Neural cell (in vitro differentiated cells): Measurements from ENCODE around the gene ALX4. TPM values are rescaled to one million over a fixed set of nuclear protein-coding genes. Genes with fewer than 3 reads are reported as not detected.

Experiments used
- H2AFZ ChIP-seq: fragments of 200-600, 300-800 bp; sonication (generic), shearing (Covaris generic); 2 replicates; pipeline ENCODE4 v1.6.0; 2014; ENCODE audit warnings: low read depth, mild to moderate bottlenecking, antibody characterized with exemption, low read length, moderate library complexity
- H3F3A ChIP-seq: fragments of 200-600 bp; shearing (Covaris generic); 2 replicates; pipeline ENCODE4 v1.6.1; 2016; ENCODE audit warnings: mild to moderate bottlenecking, moderate library complexity, mixed read lengths, antibody characterized with exemption, low read length; ENCODE audit not compliant: insufficient read depth, poor library complexity, severe bottlenecking
- H3K27ac ChIP-seq: fragments of 200-600, 300-800 bp; sonication (generic), shearing (Covaris generic); 2 replicates; pipeline ENCODE4 v1.5.1; 2014; ENCODE audit warnings: mild to moderate bottlenecking, low read length, moderate library complexity
- H3K27me3 ChIP-seq: fragments of 300-800, 200-600 bp; sonication (generic), shearing (Covaris generic); 2 replicates; pipeline ENCODE4 v1.6.0; 2014; ENCODE audit warnings: mild to moderate bottlenecking, low read depth, low read length, moderate library complexity; ENCODE audit not compliant: insufficient read depth
- H3K36me3 ChIP-seq: fragments of 300-800, 200-600 bp; sonication (generic), shearing (Covaris generic); 2 replicates; pipeline ENCODE4 v1.5.1; 2014; ENCODE audit warnings: mild to moderate bottlenecking, antibody characterized with exemption, low read length, moderate library complexity; ENCODE audit not compliant: insufficient read depth
- H3K4me2 ChIP-seq: fragments of 300-800, 200-600 bp; sonication (generic), shearing (Covaris generic); 2 replicates; pipeline ENCODE4 v1.6.0; 2014; ENCODE audit warnings: mild to moderate bottlenecking, low read length
- H3K4me3 ChIP-seq: fragments of 300-800, 200-600 bp; sonication (generic), shearing (Covaris generic); 2 replicates; pipeline ENCODE4 v1.5.1; 2014; ENCODE audit warnings: mild to moderate bottlenecking, low read length, moderate library complexity
- H3K79me2 ChIP-seq: fragments of 200-600 bp; shearing (Covaris generic); replicated peaks from 2 replicates; pipeline ENCODE4 v1.6.0; 2014; ENCODE audit warnings: mild to moderate bottlenecking, low read length, moderate library complexity; ENCODE audit not compliant: insufficient read depth
- H3K9ac ChIP-seq: fragments of 300-800, 200-600 bp; sonication (generic), shearing (Covaris generic); 2 replicates; pipeline ENCODE4 v1.6.1; 2016; ENCODE audit warnings: mild to moderate bottlenecking, low read length, mixed read lengths
- H3K9me2 ChIP-seq: fragments of 200-600 bp; shearing (Covaris generic); 2 replicates; pipeline ENCODE4 v1.6.1; 2016; ENCODE audit warnings: mild to moderate bottlenecking, low read length, mixed read lengths; ENCODE audit not compliant: insufficient read depth
- H3K9me3 ChIP-seq: fragments of 200-600, 300-800 bp; sonication (generic), shearing (Covaris generic); 2 replicates; pipeline ENCODE4 v1.6.1; 2016; ENCODE audit warnings: mild to moderate bottlenecking, mixed run types, low read length, moderate library complexity, mixed read lengths
- H4K20me1 ChIP-seq: fragments of 200-600 bp; shearing (Covaris generic); 2 replicates; pipeline ENCODE4 v1.6.1; 2016; ENCODE audit warnings: mild to moderate bottlenecking, mixed run types; ENCODE audit not compliant: insufficient read depth
- CTCF ChIP-seq: fragments of 450-650 bp; IDR thresholded peaks from 2 replicates; pipeline ENCODE4 v1.5.1; 2014; ENCODE audit warnings: antibody characterized with exemption, mild to moderate bottlenecking, moderate library complexity; ENCODE audit not compliant: poor library complexity, severe bottlenecking
- EP300 ChIP-seq: fragments of 450-650 bp; conservative IDR thresholded peaks from 2 replicates; pipeline ENCODE4 v1.6.1; 2014; ENCODE audit warnings: antibody characterized with exemption, mild to moderate bottlenecking, moderate library complexity; ENCODE audit not compliant: poor library complexity, severe bottlenecking
- EZH2 ChIP-seq: fragments of 200-600, 300-800 bp; shearing (Covaris generic), sonication (generic); IDR thresholded peaks from 2 replicates; pipeline ENCODE4 v1.6.1; 2014; ENCODE audit warnings: antibody characterized with exemption, low read length, borderline replicate concordance, mild to moderate bottlenecking; ENCODE audit not compliant: insufficient read depth, poor library complexity, severe bottlenecking
- MXI1 ChIP-seq: fragments of 450-650 bp; conservative IDR thresholded peaks from 2 replicates; pipeline ENCODE4 v1.6.1; 2014; ENCODE audit warnings: antibody characterized with exemption, mild to moderate bottlenecking; ENCODE audit not compliant: poor library complexity, severe bottlenecking
- POLR2AphosphoS5 ChIP-seq: IDR thresholded peaks from 2 replicates; pipeline ENCODE4 v1.6.1; 2012
- RAD21 ChIP-seq: fragments of 450-650 bp; conservative IDR thresholded peaks from 2 replicates; pipeline ENCODE4 v1.6.1; 2014; ENCODE audit warnings: antibody characterized with exemption, mild to moderate bottlenecking, moderate library complexity
- REST ChIP-seq: IDR thresholded peaks from 2 replicates; pipeline ENCODE4 v1.6.1; 2012; ENCODE audit warnings: borderline replicate concordance
- SMC3 ChIP-seq: fragments of 450-650 bp; conservative IDR thresholded peaks from 2 replicates; pipeline ENCODE4 v1.6.1; 2014; ENCODE audit warnings: antibody characterized with exemption, mild to moderate bottlenecking, moderate library complexity; ENCODE audit not compliant: poor library complexity
- TAF1 ChIP-seq: IDR thresholded peaks from 2 replicates; pipeline ENCODE4 v1.6.1; 2012; ENCODE audit warnings: low read depth
- polyA plus RNA-seq: library from polyadenylated mRNA; depleted of rRNA; stranded (reverse); fragments of >200 nt; gene quantifications from 2 replicates; pipeline ENCODE4 v1.2.3, GENCODE V29; 2014

Gene ALX4
- polyA plus RNA-seq, 1 donor from 2014 or later, result not detected

- no peaks in the 10 kb centered on the region for H3K9me2 ChIP-seq
- no peaks in the 10 kb centered on the region for H3K9me3 ChIP-seq
- no peaks in the 10 kb centered on the region for H3K27me3 ChIP-seq
- H2AFZ ChIP-seq, result no peak overlapping the region
- no peaks in the 10 kb centered on the region for H3F3A ChIP-seq
- H3K27ac ChIP-seq, result no peak overlapping the region
- no peaks in the 10 kb centered on the region for H3K79me2 ChIP-seq
- H4K20me1 ChIP-seq, result no peaks in the 10 kb centered on the region
- no peaks in the 10 kb centered on the region for H3K36me3 ChIP-seq
- H3K9ac ChIP-seq, result no peak overlapping the region
- H3K4me2 ChIP-seq, result no peak overlapping the region
- no peak overlapping the region for H3K4me3 ChIP-seq
- TF ChIP-seq RAD21, result no peak
- TF ChIP-seq EP300, result no peak
- TF ChIP-seq TAF1, result no peak
- TF ChIP-seq POLR2AphosphoS5, result no peak
- TF ChIP-seq MXI1, result no peak
- no peak for TF ChIP-seq REST
- TF ChIP-seq SMC3, result no peak
- no peak for TF ChIP-seq EZH2
- no peak for TF ChIP-seq CTCF
Observed at GRCh38 chr11:44256673-44257291, 53.2 kb downstream of the ALX4 start.

- TF ChIP-seq CTCF (no peak), EP300 (no peak), SMC3 (no peak), RAD21 (no peak), POLR2AphosphoS5 (no peak), REST (no peak), MXI1 (no peak), EZH2 (no peak), TAF1 (no peak)
- no peaks in the 10 kb centered on the region for H3K9me3 ChIP-seq
- no peaks in the 10 kb centered on the region for H4K20me1 ChIP-seq
- H3K4me2 ChIP-seq, result no peak overlapping the region
- H3K4me3 ChIP-seq, result no peak overlapping the region
- no peak overlapping the region for H3K27ac ChIP-seq
- H3K79me2 ChIP-seq, result no peaks in the 10 kb centered on the region
- H3K9ac ChIP-seq, result no peak overlapping the region
- H2AFZ ChIP-seq, result no peak overlapping the region
- no peaks in the 10 kb centered on the region for H3K9me2 ChIP-seq
- H3K27me3 ChIP-seq, result no peaks in the 10 kb centered on the region
- no peaks in the 10 kb centered on the region for H3F3A ChIP-seq
- no peaks in the 10 kb centered on the region for H3K36me3 ChIP-seq
Observed at GRCh38 chr11:44255406-44256071, 54.4 kb downstream of the ALX4 start.
